Suprapubic skin (tissue), 3 donors: Measurements from ENCODE around the gene SOHLH1.

Source experiments
- CTCF ChIP-seq, 2 donors: fragments of 200-600 bp in 1 of 2; fragments of 450-650 bp in 1 of 2; sonication (generic) in 1 of 2; IDR thresholded peaks; one replicate each; pipeline ENCODE4 v1.5.1; 2016 to 2019; ENCODE audit warnings: antibody characterized with exemption in 2 of 2, mild to moderate bottlenecking in 1 of 2, moderate library complexity in 1 of 2
- POLR2AphosphoS5 ChIP-seq, 3 donors: sonication (generic); formaldehyde crosslinking; IDR thresholded peaks; one replicate each; pipeline ENCODE4 v1.6.1; 2017; ENCODE audit warnings: antibody characterized with exemption in 3 of 3

GRCh38 chr9:135676891-135677290, 22.4 kb downstream of the SOHLH1 start:
- TF ChIP-seq POLR2AphosphoS5 (IDR thresholded peaks at IDR 0.05) (no peak), CTCF (IDR thresholded peaks at IDR 0.05) (no peak)
